Kidney (tissue), 14 donors: Measurements from ENCODE around the gene IFT27. TPM values are rescaled to one million over a fixed set of nuclear protein-coding genes. Genes with fewer than 3 reads are reported as not detected.
"Not testable (repeated sequence)": the region's sequence is repeated elsewhere in the genome, so short reads cannot be mapped to it uniquely, and the experiment has no call there.

Experiments
- DNase-seq, 5 donors: peaks; one replicate each; pipeline ENCODE4 v3.0.0-alpha.2; 2013 to 2020
- FAIRE-seq: peaks from 2 replicates; lab custom pipeline; 2012; peaks lifted over from hg19 to GRCh38; lab: Jason Lieb, UNC
- H3K27ac ChIP-seq, 2 donors: one replicate each; pipeline ENCODE4 v1.7.0; 2013; ENCODE audit warnings: low read depth in 2 of 2, low read length in 2 of 2, inconsistent platforms in 1 of 2
- H3K27me3 ChIP-seq: one replicate; pipeline ENCODE4 v1.7.1; 2013; ENCODE audit warnings: low read length, inconsistent platforms; ENCODE audit not compliant: control insufficient read depth, insufficient read depth
- H3K36me3 ChIP-seq, 3 donors: one replicate each; pipeline versions ENCODE4 v1.7.0 to v1.7.1; 2013; ENCODE audit warnings: low read length in 3 of 3, control low read depth in 1 of 3, inconsistent platforms in 1 of 3; ENCODE audit not compliant: insufficient read depth in 3 of 3, control insufficient read depth in 2 of 3
- H3K4me1 ChIP-seq, 3 donors: one replicate each; pipeline versions ENCODE4 v1.7.0 to v1.7.1; 2013; ENCODE audit warnings: low read length in 3 of 3, inconsistent platforms in 1 of 3, low read depth in 1 of 3; ENCODE audit not compliant: control insufficient read depth in 2 of 3, insufficient read depth in 2 of 3
- H3K4me3 ChIP-seq, 3 donors: one replicate each; pipeline versions ENCODE4 v1.7.0 to v1.8.1; 2013; ENCODE audit warnings: low read length in 3 of 3, control low read depth in 1 of 3, inconsistent platforms in 1 of 3
- H3K9ac ChIP-seq, 3 donors: one replicate each; pipeline versions ENCODE4 v1.7.0 to v1.7.1; 2013; ENCODE audit warnings: low read length in 3 of 3, control low read depth in 1 of 3, inconsistent platforms in 1 of 3
- H3K9me3 ChIP-seq, 3 donors: one replicate each; pipeline versions ENCODE4 v1.7.0 to v1.7.1; 2013; ENCODE audit warnings: low read length in 3 of 3, control low read depth in 1 of 3, inconsistent platforms in 1 of 3; ENCODE audit not compliant: control insufficient read depth in 2 of 3, insufficient read depth in 1 of 3
- intact Hi-C: fragments of 100-400 bp; cut with DNase I; formaldehyde crosslinking; loops from one replicate; pipeline ENCODE4 v1.11.1; 2022
- polyA plus RNA-seq: library from polyadenylated mRNA; stranded (reverse); fragments of 350-450 nt; fragmentation: Illumina TruSeq; extraction: RNeasy Lipid Tissue Mini Kit (QIAGEN cat#74804); gene quantifications from one replicate; pipeline ENCODE4 v1.2.3, GENCODE V29; 2014; ENCODE audit warnings: low read depth, low replicate concordance; ENCODE audit not compliant: insufficient read depth
- total RNA-seq: library from RNA; stranded (reverse); fragmentation: NEBNext Ultra II Directional; extraction: Animal tissue kit (Norgen Biotek cat#: 25700); gene quantifications from one replicate; pipeline ENCODE4 v1.2.1, GENCODE V29; 2021
- TF ChIP-seq, protein P1 (sequence below): IDR thresholded peaks from 3 replicates; pipeline ENCODE4 v1.5.1; 2012; ENCODE audit warnings: mild to moderate bottlenecking, moderate library complexity, borderline replicate concordance; ENCODE audit not compliant: insufficient read depth; ENCODE audit errors: extremely low read depth
- donor health status: control.
- donor health status: control.
- donor health status: control.
- donor health status: control.
- donor health status: control.
- donor health status: DM: yes; HTN: yes; CAD: no.
- donor health status: Normal renal cell carcinoma (clear cell type).

IFT27 gene
- total and polyA plus RNA-seq, 2 donors from 2014 or later: 33.1 to 52.7 TPM

DNA sequence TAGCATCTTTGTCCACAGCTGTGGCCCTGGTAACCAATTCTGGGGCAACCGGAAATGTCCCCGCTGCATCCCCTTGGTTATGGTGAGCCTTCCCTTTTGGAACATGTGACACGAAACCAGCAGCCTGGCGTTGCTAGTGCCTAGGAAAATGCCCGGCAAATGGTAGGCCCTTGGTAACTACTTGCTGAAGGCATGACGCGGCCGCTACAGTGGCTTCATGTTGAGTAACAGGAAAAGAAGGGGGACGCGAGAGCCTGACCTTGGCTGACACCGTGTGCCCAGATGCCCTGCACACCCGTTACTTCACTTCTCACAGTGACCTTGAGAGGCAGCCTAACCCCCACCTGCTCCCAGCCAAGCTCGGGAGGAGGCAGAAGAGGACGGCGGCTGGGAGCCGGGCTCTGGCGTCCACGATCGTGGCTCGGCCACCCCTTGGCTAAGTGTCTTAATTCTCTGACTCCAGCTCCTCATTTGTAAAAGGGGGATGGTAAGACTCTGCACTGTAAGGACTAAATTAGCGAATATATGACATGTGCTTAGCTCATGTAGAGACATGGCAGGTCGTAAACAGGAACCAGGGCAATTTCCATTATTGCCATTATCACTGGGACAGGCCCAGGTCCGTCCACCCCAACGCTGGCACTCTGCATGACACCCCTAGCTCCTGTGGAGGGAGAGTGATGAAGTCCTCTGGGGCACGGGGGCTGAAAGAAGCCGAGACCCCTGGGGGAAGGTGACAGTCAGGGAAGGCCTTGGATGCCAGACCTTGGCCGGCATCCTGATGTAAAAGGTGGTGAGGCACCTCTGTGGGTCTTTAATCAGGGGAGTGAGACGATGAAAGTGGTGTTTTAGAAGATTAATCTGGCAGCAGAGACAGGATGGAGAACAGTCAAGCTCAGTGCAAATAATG lies 18.9 kb downstream of the IFT27 start:
- Histone ChIP-seq H3K27me3 (no peaks in the 10 kb centered on the region), H3K9ac (no peak overlapping the region), H3K4me1 (no peaks in the 10 kb centered on the region), H3K4me3 (no peak overlapping the region), H3K36me3 (peaks cover 0 to 4% (median 0%) of the 10 kb centered on the region in 3 donors), H3K9me3 (no peaks in the 10 kb centered on the region), H3K27ac (no peak overlapping the region)
- TF ChIP-seq, protein P1, sequence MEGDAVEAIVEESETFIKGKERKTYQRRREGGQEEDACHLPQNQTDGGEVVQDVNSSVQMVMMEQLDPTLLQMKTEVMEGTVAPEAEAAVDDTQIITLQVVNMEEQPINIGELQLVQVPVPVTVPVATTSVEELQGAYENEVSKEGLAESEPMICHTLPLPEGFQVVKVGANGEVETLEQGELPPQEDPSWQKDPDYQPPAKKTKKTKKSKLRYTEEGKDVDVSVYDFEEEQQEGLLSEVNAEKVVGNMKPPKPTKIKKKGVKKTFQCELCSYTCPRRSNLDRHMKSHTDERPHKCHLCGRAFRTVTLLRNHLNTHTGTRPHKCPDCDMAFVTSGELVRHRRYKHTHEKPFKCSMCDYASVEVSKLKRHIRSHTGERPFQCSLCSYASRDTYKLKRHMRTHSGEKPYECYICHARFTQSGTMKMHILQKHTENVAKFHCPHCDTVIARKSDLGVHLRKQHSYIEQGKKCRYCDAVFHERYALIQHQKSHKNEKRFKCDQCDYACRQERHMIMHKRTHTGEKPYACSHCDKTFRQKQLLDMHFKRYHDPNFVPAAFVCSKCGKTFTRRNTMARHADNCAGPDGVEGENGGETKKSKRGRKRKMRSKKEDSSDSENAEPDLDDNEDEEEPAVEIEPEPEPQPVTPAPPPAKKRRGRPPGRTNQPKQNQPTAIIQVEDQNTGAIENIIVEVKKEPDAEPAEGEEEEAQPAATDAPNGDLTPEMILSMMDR: no peak
- DNase-seq (no peak), FAIRE-seq (no peak)
- intact Hi-C loops: no loop called here

DNA sequence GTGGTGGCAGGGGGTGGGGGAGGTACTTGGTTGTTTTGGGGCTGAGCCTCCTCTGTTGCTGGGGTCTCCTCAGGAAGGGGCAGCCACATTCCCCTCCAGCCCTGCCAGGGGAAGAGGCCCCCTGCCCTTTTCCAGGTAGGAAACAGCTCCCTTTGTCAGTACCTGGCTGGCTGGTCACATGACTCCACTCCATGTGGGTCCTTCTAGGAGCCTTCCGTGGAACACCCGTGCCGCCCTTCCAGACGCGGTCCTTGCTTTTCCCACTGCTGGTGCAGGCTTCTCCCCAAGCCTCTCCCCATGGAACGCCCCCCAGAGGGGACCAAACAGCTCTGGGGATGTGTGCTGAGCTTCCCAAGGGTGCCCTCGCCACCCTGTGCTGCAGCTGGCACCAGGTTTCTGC lies 19.9 kb downstream of the IFT27 start:
- intact Hi-C loops: no loop called here
- FAIRE-seq (no peak), DNase-seq (no peak)
- H3K27ac ChIP-seq: no peak overlapping the region
- H3K27me3 ChIP-seq: no peaks in the 10 kb centered on the region
- no peaks in the 10 kb centered on the region for H3K9me3 ChIP-seq
- no peak overlapping the region for H3K9ac ChIP-seq
- no peaks in the 10 kb centered on the region for H3K4me1 ChIP-seq
- TF ChIP-seq, protein P1: no peak
- no peaks in the 10 kb centered on the region for H3K36me3 ChIP-seq
- no peak overlapping the region for H3K4me3 ChIP-seq

GRCh38 chr22:36755316-36755715 lies 20.6 kb downstream of the IFT27 start:
- H3K27me3 ChIP-seq: no peaks in the 10 kb centered on the region
- intact Hi-C loops: no loop called here
- no peaks in the 10 kb centered on the region for H3K9me3 ChIP-seq
- no peaks in the 10 kb centered on the region for H3K36me3 ChIP-seq
- TF ChIP-seq, protein P1: no peak
- no peak for DNase-seq
- H3K4me3 ChIP-seq: no peak overlapping the region
- no peaks in the 10 kb centered on the region for H3K4me1 ChIP-seq
- no peak overlapping the region for H3K9ac ChIP-seq
- H3K27ac ChIP-seq: no peak overlapping the region
- FAIRE-seq: no peak

- H3K9me3 ChIP-seq, H3K27ac ChIP-seq, H3K4me1 ChIP-seq, H3K36me3 ChIP-seq, DNase-seq, H3K9ac ChIP-seq, H3K27me3 ChIP-seq, FAIRE-seq, H3K4me3 ChIP-seq, intact Hi-C loops: not testable (repeated sequence)
Measured at GRCh38 chr22:36754881-36755280, 21.0 kb downstream of the IFT27 start.
